Subcutaneous abdominal adipose tissue (tissue), 5 donors: Measurements from ENCODE around the gene LYG1.

Experiments used
- H3K27ac ChIP-seq: one replicate; pipeline ENCODE4 v1.7.0; 2013; ENCODE audit warnings: low read depth, mild to moderate bottlenecking, inconsistent platforms, low read length, moderate library complexity
- H3K27me3 ChIP-seq, 5 donors: one replicate each; pipeline ENCODE4 v1.7.0; 2013; ENCODE audit warnings: low read length in 5 of 5, inconsistent platforms in 1 of 5; ENCODE audit not compliant: control insufficient read depth in 5 of 5, insufficient read depth in 4 of 5
- H3K36me3 ChIP-seq, 5 donors: one replicate each; pipeline ENCODE4 v1.7.0; 2013; ENCODE audit warnings: low read length in 5 of 5; ENCODE audit not compliant: control insufficient read depth in 5 of 5, insufficient read depth in 5 of 5
- H3K4me1 ChIP-seq, 5 donors: one replicate each; pipeline ENCODE4 v1.7.0; 2013; ENCODE audit warnings: low read length in 5 of 5, mild to moderate bottlenecking in 3 of 5, moderate library complexity in 1 of 5; ENCODE audit not compliant: control insufficient read depth in 5 of 5, insufficient read depth in 5 of 5
- H3K4me3 ChIP-seq, 5 donors: one replicate each; pipeline ENCODE4 v1.7.0; 2013; ENCODE audit warnings: low read length in 5 of 5, low read depth in 1 of 5
- H3K9ac ChIP-seq, 5 donors: one replicate each; pipeline ENCODE4 v1.7.0; 2013; ENCODE audit warnings: low read length in 5 of 5, mild to moderate bottlenecking in 4 of 5, moderate library complexity in 3 of 5
- H3K9me3 ChIP-seq, 5 donors: one replicate each; pipeline ENCODE4 v1.7.0; 2013; ENCODE audit warnings: low read length in 5 of 5; ENCODE audit not compliant: control insufficient read depth in 5 of 5
- donor health status: healthy.
- donor health status: healthy.
- donor health status: healthy.
- donor health status: healthy.
- donor health status: healthy.

Gene LYG1

GRCh38 chr2:99238599-99238998 is 62.4 kb downstream of the LYG1 start:
- H3K27me3 ChIP-seq: no peaks in the 10 kb centered on the region
- no peak overlapping the region for H3K4me3 ChIP-seq
- no peak overlapping the region for H3K27ac ChIP-seq
- no peaks in the 10 kb centered on the region for H3K9me3 ChIP-seq
- no peak overlapping the region for H3K9ac ChIP-seq
- no peaks in the 10 kb centered on the region for H3K36me3 ChIP-seq
- H3K4me1 ChIP-seq: no peaks in the 10 kb centered on the region
